ENCODE measurements around the gene PDE11A.
"Not testable (repeated sequence)": the region's sequence is repeated elsewhere in the genome, so short reads cannot be mapped to it uniquely, and the experiment has no call there.

The PDE11A gene

GRCh38 chr2:177882501-177882900 is 190.1 kb downstream of the PDE11A start:
- no peak for DNase-seq (ENCODE audit: low spot score)

GRCh38 chr2:177881921-177882320 is 190.7 kb downstream of the PDE11A start:
- no peak for DNase-seq (ENCODE audit: low spot score)

- no peak for DNase-seq (ENCODE audit: low spot score)
Measured at GRCh38 chr2:177881008-177881747, 191.4 kb downstream of the PDE11A start.

GRCh38 chr2:177880285-177880684 is 192.3 kb downstream of the PDE11A start:
- DNase-seq (ENCODE audit: low spot score) = no peak

- DNase-seq (ENCODE audit: low spot score) = no peak
Measured at GRCh38 chr2:177876950-177877349, 195.6 kb downstream of the PDE11A start.

- no peak for DNase-seq (ENCODE audit: low spot score)
Measured at GRCh38 chr2:177874686-177875085, 197.9 kb downstream of the PDE11A start.

GRCh38 chr2:177873915-177874314 is 198.7 kb downstream of the PDE11A start:
- no peak for DNase-seq (ENCODE audit: low spot score)

- no peak for DNase-seq (ENCODE audit: low spot score)
Measured at GRCh38 chr2:177872286-177872685, 200.3 kb downstream of the PDE11A start.

- no peak for DNase-seq (ENCODE audit: low spot score)
Measured at GRCh38 chr2:177869912-177870311, 202.7 kb downstream of the PDE11A start.

GRCh38 chr2:177869209-177869608 is 203.4 kb downstream of the PDE11A start:
- no peak for DNase-seq (ENCODE audit: low spot score)

- DNase-seq (ENCODE audit: low spot score) = no peak
Measured at GRCh38 chr2:177868806-177869205, 203.8 kb downstream of the PDE11A start.

- no peak for DNase-seq (ENCODE audit: low spot score)
Measured at GRCh38 chr2:177857538-177857937, 215.0 kb downstream of the PDE11A start.

- no peak for DNase-seq (ENCODE audit: low spot score)
Measured at GRCh38 chr2:177852389-177852788, 220.2 kb downstream of the PDE11A start.

- no peak for DNase-seq (ENCODE audit: low spot score)
Measured at GRCh38 chr2:177843188-177843587, 229.4 kb downstream of the PDE11A start.

- no peak for DNase-seq (ENCODE audit: low spot score)
Measured at GRCh38 chr2:177842243-177842642, 230.3 kb downstream of the PDE11A start.

GRCh38 chr2:177835418-177836204 is 237.0 kb downstream of the PDE11A start:
- DNase-seq (ENCODE audit: low spot score) = not testable (repeated sequence)

- DNase-seq (ENCODE audit: low spot score) = no peak
Measured at GRCh38 chr2:177832611-177833433, 239.8 kb downstream of the PDE11A start.

GRCh38 chr2:177830881-177831386 is 241.6 kb downstream of the PDE11A start:
- no peak for DNase-seq (ENCODE audit: low spot score)

GRCh38 chr2:177828557-177828956 is 244.0 kb downstream of the PDE11A start:
- DNase-seq (ENCODE audit: low spot score) = no peak

GRCh38 chr2:177826897-177827296 is 245.7 kb downstream of the PDE11A start:
- DNase-seq (ENCODE audit: low spot score) = no peak

- DNase-seq (ENCODE audit: low spot score) = no peak
Measured at GRCh38 chr2:177822941-177823340, 249.6 kb downstream of the PDE11A start.

- DNase-seq (ENCODE audit: low spot score) = no peak
Measured at GRCh38 chr2:177818412-177818811, 254.2 kb downstream of the PDE11A start.
